ENCODE data around the gene DDTL.
"Not testable (repeated sequence)": the region's sequence is repeated elsewhere in the genome, so short reads cannot be mapped to it uniquely, and the experiment has no call there.

Gene DDTL

DNA sequence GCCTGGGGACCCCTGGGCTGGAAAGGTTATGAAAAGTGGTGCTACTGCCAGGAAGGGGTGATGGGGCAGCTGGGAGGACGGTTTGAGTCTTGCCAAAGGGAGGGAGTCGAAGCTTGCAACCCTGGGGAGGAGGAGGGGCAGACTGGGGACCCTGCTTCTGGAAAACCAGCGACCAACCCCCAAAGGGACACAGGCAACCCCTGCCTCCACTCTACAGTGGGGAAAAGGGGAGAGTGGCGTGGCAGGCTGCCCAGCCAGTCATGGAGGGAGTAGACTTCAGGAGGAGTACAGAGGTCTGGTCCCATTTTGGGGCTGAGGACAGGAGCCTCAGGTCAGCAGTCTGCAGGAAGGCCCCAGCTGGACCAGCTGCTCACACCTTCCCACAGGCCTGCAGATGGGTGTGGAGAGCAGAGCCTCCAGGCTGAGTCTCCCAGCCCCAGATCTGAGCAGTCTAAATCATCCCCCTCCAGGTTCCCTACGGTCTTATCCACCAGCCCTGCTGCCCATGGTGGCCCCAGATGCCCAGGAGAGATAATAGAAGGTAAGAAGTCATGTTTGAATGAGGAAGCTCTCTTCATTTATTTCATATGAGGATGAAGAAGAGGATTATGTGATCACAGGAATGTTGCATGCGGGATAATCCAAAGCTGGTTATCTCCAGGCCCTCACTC lies 4.3 kb downstream of the DDTL start:
- FAIRE-seq, result no peak

DNA sequence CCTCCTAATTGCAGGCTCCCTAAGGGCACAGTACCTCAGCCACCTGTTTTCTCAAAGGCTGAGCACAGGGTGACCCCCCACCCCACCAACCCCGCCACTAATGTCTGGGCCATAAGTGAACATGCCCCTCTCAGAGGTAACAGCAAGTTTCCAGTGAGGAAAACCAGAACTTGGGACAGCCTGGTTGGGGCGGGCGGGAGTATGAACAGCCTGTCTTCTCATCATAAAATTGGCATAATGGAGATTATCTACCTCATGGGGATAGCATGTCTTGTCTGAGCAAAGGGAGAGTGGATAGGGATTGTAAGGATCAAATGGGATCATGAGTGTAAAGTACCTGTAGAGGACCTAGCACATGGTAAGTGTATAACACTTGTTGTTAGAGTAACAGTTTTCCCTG lies 5.2 kb downstream of the DDTL start:
- not testable (repeated sequence) for FAIRE-seq

DNA sequence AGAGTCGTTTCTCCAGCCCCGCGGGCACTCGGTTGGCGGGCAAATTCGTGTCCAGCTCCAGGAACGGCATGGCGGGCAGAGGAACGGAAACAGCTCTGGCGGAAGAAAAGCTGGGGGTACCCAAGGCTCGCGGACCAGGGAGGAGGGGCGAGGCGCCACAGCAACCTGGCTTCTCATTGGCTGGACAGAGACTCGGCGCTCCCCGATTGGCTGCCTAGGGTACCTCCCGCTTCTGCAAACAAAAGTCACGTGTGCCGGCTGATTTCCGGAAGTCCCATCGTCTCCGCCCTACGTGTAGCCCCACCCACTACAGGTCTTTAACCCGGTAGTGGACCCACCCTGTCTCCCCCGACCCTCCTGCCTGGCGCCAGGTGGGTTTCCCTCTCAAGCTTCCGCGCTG lies 7.7 kb downstream of the DDTL start, which contains the start of gene DDT:
DDT (minus strand) TSS at position 97 of the 400 bp plus-strand sequence; CDS start at position 70, 27 bp downstream.
- FAIRE-seq, result not testable (repeated sequence)

- not testable (repeated sequence) for FAIRE-seq
Measured at GRCh38 chr22:23974836-23975352, 8.2 kb downstream of the DDTL start.

DNA sequence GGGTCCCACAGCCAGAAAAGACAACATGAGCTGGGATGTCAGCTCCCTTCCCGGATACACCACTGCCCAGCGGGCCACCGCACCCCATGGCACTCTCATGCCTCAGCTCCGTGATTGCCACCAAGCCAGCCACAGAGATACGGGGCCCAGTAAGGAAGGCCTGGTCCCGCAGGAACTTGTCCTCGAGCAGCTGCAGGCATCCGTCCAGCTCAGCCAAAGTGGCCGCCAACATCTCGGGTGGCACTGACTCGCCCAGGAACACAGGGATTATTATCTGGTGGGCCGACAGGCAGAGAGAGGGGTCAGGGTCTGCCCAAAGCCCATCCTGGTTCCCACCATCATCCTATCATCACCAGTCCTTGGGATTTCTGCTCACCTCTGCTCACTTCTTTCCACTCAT lies 10.6 kb downstream of the DDTL start:
- not testable (repeated sequence) for FAIRE-seq

DNA sequence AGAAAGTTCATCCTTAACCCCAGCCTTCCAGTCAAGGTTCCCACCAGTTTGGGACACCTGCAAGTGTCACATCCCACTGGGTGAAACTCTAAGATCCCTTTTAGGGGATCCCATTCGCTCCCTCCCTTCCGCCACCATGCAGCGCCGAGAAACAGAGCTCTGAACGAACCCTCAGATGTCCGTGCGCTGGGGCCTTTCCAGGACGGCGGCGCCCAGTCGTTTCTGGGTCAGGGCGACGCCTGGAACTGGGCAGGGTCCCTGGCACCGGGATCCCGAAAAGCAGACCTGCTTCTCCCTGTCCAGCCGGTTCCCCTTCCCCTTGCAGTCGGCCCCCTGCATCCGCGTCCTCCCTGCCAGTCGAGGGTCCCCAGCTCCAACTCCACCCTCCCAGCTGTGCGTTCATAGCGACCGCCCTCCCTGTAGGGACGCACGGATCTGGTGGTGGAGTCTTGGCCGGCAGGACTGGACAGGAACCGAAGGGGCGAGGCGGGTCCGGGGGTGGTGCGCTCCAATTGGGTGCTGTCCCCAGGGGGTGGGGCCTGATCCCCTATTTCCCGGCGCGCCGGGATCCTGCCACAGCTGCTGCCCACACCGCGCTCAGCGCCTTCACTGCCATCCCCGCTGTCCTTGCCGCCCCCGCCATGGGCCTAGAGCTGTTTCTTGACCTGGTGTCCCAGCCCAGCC lies 13.0 kb downstream of the DDTL start, which contains the start of gene GSTT2:
GSTT2 (plus strand) TSS at position 578 of the 684 bp plus-strand sequence.
- FAIRE-seq, result not testable (repeated sequence)

- FAIRE-seq, result not testable (repeated sequence)
Measured at GRCh38 chr22:23980567-23980966, 13.9 kb downstream of the DDTL start.

GRCh38 chr22:23984430-23984829 lies 17.7 kb downstream of the DDTL start:
- no peak for FAIRE-seq

DNA sequence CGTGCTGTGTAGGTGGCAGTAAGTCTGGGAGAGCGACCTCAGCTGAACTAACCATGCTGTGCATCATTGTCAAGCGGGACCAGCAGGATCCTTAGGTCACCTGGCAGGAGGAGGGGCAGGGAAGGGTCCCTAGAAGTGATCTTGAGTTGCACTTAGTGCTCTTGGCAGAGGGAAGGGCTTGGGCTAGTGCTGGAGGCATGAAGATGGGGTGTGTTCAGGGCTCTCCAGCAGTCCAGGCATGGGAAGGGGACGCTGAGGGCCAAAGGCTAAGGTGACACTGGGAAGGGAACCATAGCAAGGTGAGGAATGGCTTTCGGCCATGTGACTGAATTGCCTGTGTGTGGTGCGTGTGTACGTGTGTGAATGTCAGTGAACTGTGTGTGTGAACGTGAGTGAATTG lies 19.4 kb downstream of the DDTL start:
- not testable (repeated sequence) for FAIRE-seq

DNA sequence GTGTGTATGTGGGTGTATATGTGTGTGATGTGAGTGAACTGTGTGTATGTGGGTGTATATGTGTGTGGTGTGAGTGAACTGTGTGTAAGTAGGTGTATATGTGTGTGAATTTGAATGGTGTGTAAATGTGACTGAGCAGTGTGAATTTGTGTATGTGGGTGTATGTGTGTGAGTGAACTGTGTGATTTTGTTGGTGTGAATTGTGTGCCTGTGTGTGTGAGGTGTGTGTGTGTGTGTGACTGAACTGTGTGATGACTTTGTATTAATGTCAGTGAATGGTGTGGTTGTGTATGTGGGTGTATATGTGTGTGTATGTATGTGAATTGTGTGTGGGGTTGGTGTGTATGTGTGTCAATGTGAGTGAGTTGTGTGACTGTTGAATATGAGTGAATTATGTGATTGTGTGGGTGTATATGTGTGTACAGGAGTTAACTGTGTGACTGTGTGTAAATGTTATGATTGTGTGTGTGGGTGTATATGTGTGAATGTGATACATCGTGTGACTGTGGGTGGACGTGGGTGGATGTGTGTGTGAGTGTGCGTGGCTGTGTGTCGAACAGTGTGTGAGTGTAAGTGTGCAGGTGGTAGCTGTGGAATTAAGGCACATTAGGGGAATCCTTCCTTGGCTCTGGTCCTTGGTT lies 20.0 kb downstream of the DDTL start:
- not testable (repeated sequence) for FAIRE-seq

DNA sequence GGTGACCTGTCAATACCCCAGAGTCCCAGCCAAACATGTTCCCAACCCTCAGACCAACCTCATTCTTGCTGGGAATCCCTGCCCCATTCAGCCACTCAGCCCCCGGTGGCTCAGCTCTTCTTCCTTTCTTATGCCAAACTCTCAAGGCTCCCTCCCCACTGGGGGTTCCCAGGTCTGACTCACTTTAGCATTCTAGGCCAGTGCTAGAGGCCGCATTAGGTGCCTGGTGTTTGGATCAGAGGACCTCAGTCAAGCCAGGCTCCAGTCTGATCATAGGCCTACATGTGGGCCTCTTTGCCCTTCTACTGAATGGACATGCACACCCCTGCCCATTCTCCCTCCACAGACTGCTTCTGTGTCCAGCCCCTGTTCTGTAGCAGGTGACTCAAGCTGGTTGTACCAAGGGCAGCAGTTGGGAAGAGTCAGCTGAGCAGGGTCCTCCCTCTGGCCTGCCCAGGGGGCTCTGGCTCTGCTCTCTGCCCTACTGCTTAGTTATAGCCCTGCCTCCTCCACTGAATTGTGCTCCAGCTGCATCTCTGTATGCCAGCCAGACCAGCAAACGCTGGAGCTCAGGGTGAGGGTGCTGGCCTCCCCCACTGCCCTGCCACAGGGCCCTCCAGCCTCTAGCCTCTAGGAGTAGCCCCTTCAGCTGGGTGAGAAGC lies 23.0 kb downstream of the DDTL start:
- FAIRE-seq, result not testable (repeated sequence)

GRCh38 chr22:23993080-23993479 lies 26.4 kb downstream of the DDTL start:
- FAIRE-seq, result not testable (repeated sequence)

- not testable (repeated sequence) for FAIRE-seq
Measured at GRCh38 chr22:23993581-23994177, 27.0 kb downstream of the DDTL start.

DNA sequence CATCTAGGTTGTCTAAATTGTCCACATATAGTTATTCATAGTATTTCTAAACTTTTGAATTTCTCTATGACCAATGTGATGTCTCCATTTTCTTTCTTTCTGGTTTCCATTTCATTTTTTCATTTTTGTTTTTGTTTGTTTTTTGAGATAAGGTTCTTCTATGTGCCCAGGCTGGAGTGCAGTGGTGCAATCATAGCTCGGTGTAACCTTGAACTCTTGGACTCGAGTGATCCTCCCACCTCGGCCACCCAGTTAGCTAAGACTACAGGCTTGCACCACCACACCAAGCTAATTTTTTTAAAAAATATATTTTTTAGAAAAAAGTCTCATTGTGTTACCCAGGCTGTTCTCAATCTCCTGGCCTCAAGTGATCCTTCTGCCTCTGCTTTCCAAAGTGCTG lies 30.4 kb downstream of the DDTL start:
- FAIRE-seq, result no peak

- not testable (repeated sequence) for FAIRE-seq
Measured at GRCh38 chr22:23999779-24000178, 33.1 kb downstream of the DDTL start.

DNA sequence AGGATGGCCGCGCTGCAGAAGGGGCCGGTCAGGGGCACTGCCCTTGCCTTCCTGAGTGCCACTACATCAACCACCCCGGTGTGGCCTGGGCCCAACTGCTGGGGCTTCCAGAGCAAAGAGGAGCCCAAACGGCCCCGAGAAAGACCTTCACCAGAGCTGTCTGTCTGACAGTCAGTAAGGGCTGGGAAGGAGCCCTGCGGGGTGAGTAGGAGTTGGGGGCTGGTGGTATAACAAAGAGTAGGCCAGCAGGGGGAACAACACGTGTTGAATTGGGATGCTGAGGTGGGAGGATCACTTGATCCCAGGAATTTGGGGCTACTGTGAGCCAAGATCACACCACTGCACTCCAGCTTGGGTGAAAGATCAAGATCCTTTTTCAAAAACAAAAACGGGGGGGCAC lies 34.6 kb downstream of the DDTL start:
- no peak for FAIRE-seq

DNA sequence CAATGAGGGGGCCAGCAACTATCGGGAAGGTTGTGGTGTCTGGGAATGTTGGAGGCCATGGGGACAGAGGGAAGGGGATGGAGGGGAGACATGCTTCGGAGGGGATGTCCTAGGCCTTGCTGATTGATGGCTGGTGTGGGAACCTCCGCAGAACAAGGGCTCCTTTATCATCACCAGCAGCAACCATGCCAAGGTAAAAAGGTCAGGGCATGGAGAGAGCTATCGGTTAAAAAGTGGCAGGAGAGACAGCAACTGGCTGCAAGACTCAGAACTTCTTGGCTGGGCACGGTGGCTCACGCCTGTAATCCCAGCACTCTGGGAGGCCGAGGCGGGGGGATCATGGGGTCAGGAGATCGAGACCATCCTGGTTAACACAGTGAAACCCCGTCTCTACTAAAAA lies 35.6 kb downstream of the DDTL start:
- no peak for FAIRE-seq

GRCh38 chr22:24002851-24003250 lies 36.2 kb downstream of the DDTL start:
- FAIRE-seq, result no peak

GRCh38 chr22:24003887-24004286 lies 37.2 kb downstream of the DDTL start:
- no peak for FAIRE-seq

DNA sequence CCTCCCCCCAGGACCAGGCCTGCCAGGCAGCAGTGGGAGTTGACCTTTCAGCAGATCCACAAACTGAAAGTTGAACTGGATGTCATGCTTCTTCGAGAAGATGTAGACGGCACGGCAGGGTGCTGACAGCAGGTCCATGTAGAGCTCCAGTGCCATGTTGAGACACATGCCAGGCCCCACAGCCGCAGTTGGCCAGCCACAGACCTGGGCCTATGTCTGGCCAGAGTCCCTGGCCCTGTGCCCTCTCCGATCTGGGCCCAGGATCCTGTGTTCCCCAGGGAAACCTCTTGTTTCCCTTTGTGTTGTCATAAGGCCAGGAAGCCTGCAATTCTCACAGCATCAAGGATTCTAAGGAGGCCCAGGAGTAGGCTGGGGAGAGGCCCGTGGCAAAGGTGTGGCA lies 38.5 kb downstream of the DDTL start, which contains the start of gene GSTT4:
GSTT4 (minus strand) TSS at position 253 of the 400 bp plus-strand sequence; CDS start at position 156, 97 bp downstream.
- no peak for FAIRE-seq

DNA sequence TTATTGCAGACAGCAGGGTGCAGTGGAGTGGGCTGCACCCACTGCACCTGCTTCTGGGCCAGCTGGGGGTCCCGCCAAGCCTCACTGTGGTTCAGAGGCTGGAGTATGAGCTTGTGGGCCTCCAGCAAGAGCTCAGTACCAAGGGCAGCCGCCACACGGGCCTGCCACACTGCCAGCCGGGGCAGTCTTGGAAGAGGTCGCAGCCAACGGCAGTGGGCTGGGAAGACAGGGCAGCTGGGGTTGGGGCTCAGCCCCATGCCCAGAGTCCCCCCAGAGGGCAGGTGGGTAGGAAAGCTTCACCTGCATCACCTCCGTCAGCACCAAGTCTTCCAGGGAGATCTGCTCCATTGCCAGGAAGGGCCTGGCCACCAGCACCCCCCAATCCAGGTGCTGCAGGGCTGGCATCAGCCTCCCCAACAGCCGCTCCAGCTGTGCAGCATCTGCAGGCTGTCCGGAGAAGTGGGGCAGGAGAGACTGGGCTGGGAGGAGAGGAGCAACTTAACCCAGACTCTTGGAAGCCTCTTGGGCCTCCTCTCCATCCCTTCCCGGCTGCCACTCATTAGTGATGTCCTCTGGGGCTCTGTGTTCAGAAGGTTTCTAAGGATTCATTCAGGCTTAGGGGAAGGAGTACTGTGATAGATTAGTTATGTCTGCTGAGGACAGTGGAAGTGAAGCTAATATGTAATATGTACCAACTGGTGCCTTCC lies 39.7 kb downstream of the DDTL start:
- FAIRE-seq, result no peak

- FAIRE-seq, result no peak
Measured at GRCh38 chr22:24006914-24007214, 40.2 kb downstream of the DDTL start.
